ENCODE data around the gene MYO5B.

Gene MYO5B

DNA sequence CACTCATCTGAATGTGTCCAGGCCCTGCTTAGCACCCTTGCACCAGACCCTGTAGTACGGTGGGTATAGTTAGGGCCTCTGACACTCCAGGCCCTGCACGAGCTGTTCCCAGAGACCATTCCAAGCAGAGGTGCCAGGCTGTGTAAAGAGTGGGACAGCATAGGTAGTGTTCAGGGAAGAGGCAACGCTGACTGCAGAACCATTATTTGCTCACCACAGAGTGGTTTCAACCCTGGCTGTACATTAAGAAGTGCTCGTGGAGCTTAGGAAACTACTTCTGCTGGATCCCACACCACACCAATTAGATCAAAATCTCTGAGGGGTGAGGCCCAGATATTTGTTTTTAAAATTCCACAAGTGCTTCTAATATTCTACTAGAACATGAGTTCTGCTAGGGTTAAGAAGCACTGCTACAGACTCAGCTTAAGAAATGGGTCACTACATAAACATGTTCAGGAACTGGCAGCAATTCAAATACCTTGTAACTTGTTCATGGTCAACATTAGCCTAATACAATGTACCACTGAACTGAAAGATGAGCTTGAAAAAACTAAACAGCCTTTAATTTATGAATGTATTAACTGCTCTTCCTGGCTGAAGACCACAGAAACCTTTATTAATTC lies 183.0 kb downstream of the MYO5B start:
- DNase-seq (ENCODE audit: low read depth), result no peak

DNA sequence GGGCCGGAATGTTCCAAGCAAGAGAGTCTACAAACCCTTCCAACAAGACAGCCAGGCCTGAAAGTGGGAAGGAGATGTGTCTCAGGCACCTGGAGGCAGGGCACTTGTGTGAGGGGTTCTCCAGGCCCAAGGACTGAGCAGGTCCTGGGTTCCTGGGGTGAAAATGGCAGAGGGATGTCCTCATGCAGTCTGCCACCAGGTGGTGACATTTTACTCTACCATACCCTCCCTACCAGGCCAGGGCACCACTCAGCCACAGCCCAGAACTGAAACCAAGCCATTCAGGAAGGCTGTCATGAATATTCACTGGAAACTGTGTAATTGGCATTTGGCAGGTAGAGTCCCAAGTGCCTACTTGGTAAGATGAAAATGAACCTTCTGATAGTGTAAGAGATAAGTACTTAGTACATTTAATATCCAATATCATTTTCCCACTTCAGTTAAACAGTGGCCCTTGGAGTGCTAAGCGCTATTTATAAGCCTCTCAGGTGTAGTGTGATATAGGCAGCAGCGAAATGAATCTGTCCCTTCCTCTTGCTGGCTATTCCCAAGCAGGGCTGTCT lies 185.1 kb downstream of the MYO5B start:
- no peak for DNase-seq (ENCODE audit: low read depth)

DNA sequence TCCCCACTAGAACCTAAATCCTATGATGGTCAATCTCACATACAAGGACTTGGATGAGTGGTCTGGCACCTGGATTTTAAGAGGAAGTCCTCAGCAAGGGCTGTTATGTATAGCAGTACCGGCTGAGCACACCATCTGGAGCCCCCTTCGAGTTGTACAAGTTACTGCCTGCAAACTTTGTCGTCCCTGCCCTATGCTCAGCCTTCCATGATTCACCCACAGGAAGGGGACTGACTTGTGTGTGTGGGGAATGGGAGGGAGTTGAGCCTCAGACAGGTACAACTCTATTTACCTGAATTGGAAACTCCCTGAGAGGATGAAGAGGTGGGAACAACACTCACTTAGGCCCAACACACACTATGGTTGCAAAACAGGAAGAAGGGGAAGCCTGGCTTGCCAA lies 186.6 kb downstream of the MYO5B start:
- no peak for DNase-seq (ENCODE audit: low read depth)

DNA sequence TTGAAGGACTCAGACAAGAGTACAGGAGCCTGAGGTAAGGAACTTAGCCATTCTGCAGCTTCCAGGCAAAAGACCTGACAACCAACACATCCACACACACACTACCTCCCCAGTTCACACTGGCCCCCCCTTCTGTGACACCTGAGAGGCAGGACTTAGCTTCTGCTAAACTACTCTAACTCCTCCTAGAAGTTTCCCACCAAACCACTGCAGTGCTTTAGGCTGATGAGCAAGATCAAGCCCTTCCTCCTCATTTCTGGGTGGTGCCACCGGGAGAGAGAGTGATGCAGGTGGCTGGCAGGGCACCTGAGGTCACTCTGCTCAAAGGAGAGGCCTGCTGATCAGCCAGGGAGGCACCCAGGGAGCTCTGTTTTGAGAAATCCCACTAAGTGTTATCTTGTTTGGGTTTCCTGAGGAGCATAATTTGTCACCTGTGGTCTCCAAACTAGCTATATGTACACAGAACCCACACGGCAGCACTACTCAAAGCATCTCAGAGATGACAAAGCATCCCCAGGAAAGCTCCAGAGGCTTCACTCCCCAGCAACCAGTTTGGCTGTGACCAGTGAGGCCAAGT lies 188.4 kb downstream of the MYO5B start:
- DNase-seq (ENCODE audit: low read depth), result no peak

GRCh38 chr18:50004013-50004412 lies 190.9 kb downstream of the MYO5B start:
- DNase-seq (ENCODE audit: low read depth), result no peak

DNA sequence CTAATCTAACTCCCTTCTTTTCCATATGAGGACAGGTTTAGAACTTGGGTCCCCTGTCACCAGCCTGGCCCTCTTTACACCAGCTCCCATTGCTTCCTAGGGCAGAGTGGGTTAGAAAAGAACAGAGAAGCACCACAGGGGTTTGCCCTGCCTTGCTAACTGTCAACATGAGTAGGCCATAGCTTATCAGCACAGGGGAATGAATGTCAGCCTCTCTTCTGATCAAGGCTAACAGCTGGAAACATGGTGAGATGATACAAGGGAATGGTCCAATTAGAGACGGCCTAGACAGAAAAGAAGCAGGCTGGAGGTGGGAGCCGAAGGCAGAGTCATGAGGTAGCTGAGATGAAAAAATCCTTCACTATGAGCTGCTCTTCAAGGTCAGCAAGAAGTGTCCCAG lies 192.2 kb downstream of the MYO5B start:
- no peak for DNase-seq (ENCODE audit: low read depth)

- no peak for DNase-seq (ENCODE audit: low read depth)
Measured at GRCh38 chr18:50000227-50000626, 194.7 kb downstream of the MYO5B start.

DNA sequence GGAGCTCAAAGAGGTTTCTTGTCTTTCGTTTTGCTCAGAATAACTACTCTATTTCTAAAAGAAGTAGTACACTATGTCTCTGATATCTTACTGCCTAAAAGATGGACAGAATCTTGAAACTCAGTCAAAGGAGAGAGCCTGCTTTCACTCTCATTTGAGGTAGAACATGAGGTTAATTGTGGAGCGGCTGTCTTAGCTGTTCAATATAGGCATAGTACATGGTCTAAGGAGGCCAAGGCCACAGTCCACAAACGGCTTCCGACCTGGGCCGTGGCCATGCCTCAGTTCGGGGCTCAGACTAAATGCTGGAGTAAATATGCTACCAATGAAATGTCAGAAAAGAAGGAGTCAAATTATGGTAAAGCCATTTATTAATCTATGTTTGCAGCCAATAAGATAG lies 195.8 kb downstream of the MYO5B start:
- no peak for DNase-seq (ENCODE audit: low read depth)

DNA sequence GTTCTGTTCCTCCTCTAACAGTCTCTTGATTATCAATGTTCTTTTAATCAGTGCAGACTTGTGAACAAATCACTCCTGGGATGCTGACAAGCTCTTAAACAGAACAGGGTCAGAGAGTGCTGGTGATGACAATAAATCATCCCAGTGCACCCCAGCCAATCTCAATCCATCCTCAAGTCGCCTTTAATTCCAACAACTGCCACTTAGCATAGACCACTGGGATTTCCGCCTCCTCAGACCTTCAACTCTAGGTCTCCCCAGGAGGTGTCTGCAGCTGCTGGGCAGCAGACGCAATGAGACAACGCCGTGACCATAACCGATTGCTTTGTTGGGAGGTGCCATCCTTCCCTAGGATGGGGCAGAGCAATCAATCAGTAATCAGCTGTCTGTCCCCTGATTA lies 197.4 kb downstream of the MYO5B start:
- DNase-seq (ENCODE audit: low read depth), result no peak

GRCh38 chr18:49994410-49994809 lies 200.5 kb downstream of the MYO5B start:
- no peak for DNase-seq (ENCODE audit: low read depth)

DNA sequence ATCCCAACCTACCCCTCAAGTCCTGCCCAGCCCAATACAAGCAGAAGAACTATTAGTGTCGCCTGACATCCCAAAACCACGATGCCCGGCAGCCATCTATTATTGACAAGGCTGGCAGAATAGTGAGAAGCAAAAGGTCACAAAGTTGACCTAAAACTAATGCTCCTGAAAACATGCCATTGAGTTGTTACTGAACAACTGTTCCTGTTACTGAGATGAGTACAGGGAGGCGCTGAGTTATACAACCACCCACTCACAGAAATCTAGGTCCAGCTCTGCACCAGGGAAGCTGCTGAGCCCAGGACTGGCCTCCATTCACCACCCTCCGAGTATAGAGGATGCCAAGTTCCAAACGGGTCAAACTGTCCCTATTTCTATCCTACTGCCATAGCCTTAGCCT lies 201.6 kb downstream of the MYO5B start:
- no peak for DNase-seq (ENCODE audit: low read depth)

DNA sequence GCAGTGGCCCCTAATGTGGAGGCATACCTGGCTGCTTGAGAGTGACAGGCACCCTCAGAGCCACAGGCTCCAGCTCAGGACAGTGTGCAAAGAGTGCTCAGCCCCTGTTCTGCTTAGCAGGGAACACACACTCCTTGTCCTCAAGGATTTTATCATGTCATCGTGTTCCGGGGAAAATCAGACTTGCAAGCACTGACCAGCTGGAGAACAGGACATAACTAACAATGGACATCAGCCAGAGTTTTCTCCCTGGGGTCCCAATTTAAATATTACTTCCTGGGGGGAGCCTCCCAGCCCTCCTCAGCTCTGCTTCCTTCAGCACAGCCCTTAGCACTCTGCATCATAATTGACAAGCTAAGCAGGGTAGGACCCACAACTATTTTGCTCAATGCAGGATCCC lies 206.2 kb downstream of the MYO5B start:
- no peak for DNase-seq (ENCODE audit: low read depth)

- DNase-seq (ENCODE audit: low read depth), result no peak
Measured at GRCh38 chr18:49988101-49988500, 206.8 kb downstream of the MYO5B start.

- DNase-seq (ENCODE audit: low read depth), result no peak
Measured at GRCh38 chr18:49985236-49985635, 209.7 kb downstream of the MYO5B start.

GRCh38 chr18:49980896-49981295 lies 214.1 kb downstream of the MYO5B start:
- no peak for DNase-seq (ENCODE audit: low read depth)

DNA sequence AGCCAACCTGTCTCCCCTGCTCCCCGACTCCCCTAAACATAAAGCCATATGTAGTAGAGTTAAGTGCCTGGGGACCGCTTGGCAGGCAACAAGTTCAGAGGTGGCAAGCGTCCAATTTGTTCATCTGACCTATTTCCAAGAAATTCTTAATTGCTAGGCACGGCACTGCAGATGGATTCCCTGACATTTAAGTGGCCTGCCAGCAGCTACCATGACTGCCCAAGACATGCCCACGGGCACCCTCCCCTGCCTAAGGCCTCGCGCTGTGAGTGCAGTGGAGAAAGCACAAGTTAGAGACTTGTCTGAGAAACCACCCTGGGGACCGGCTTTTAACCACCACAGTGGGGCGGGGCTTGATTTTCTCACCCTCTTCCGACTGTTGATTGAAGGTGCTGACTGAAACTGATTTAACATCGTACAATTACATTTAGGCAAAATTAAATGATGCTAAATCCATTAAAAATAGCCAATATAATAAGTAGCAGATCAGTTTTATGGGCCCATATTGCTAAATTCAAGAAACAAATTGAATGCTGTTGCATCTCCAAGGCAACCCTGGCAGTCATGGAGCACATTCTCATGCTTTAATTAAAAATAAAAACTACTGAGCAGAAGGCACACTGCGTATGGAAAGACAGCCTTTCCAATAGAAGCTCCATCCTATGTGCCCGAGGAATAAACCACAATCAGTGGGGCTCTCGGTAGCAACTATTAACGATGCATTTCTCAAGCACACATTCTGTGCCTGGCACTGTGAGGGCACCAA lies 218.0 kb downstream of the MYO5B start:
- no peak for DNase-seq (ENCODE audit: low read depth)

- DNase-seq (ENCODE audit: low read depth), result no peak
Measured at GRCh38 chr18:49976001-49976400, 218.9 kb downstream of the MYO5B start.

DNA sequence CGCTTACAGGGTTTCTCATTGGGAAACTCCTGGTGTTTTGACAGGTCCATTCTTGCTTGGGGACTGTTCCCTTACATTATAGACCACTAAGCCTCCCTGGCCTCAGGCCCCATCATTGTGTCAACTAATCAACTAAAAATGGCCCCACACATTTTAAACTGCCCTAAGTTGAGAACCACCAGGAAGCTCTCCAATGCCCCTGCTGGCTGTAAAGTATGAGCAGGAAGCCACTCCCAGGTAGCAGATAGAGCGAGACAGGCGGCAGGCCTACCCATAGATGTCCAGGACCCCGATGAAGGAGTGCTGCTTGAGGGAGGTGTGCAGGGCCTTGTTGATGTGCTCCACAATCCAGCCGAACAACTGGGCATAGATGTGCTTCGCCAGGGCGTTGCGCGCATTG lies 220.9 kb downstream of the MYO5B start:
- no peak for DNase-seq (ENCODE audit: low read depth)

DNA sequence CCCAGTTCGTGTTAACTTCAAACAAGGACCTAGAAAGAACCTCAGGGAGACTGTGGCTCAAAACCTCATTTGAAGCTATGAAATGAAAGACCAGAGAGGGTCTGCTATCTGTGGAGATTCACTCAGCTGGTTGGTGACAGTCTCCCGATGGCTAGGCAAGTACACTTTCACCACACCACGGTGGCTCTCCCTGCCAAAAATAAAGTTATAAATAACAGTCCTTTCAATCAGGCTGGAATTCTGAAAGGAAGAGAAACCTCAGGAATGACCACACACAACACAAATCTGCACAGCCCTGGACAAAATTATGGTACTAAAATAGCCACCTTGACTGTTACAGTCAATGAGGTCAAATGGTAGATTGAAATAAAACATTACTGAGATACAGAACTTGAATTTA lies 221.4 kb downstream of the MYO5B start:
- no peak for DNase-seq (ENCODE audit: low read depth)

DNA sequence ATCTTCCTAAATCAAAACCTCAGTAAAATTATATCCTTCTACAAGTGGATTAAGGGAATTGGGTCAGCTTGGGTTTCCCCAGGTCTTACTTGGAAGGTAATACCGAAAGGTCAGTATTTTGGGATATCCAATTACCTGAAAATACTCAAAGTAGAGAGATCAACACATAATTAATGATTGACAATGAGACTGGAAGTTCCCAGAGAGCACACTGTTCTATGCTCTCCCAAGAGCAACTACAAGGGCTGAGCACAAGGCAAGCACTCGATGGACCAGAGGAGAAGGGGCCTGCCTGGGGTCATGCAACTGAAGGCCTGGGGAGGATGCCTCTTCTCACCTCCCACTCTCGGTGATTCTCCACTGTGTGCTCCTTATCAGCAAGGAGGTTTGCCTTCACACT lies 222.4 kb downstream of the MYO5B start:
- no peak for DNase-seq (ENCODE audit: low read depth)

GRCh38 chr18:49971462-49971861 lies 223.5 kb downstream of the MYO5B start:
- no peak for DNase-seq (ENCODE audit: low read depth)

DNA sequence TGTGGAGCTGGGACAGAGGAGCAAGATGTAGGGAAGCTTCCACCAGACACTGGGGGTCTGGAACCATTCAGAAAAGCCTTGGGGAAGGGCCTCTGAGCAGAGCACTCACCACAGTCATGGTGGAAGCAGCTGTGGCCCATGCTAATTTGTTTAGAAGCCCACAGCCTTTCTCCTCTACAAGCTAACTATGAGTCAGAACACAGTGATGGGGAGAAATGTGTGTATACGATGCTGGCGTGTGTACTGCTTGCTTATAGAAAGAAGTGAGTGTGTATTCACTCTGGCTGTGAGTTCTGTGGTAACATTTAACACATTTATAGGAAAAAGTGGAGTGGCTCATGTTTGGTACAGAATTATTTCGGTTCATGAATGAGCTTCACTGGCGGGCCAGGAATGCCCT lies 224.6 kb downstream of the MYO5B start:
- no peak for DNase-seq (ENCODE audit: low read depth)

DNA sequence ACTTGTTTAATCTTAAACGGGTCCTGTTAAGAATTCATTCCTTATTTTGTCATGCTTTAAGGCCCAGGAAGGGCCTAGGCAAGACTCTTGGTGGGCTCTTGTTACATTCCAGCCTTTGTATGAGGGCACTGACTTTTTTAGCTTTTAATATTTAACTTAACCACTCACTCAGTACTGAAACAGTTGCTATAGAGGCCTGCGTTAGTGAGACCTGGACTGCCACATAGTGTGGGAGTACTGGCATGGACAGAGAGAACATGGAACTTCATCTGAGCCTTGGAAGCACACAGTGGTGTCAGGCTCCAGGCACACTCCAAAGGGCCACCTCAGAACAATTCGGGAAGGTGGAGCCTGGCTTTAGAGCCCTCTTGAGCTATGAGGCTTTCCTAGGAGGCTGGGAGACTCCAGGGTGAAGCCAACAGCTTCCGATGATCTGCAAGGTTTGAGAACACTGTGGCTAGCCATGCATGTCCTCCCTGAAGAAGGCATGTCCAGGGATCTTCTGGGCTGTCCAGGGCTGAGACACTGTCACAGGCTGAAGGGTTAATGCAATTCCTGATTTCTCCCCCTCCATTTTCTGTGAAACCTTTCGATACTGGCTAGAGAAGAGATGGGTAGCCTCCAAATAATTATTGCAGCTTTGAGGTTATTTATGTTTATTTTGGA lies 226.2 kb downstream of the MYO5B start:
- DNase-seq (ENCODE audit: low read depth), result no peak

Measured in stimulated activated CD8-positive, alpha-beta memory T cell treated with anti-CD3 and anti-CD28 coated beads, Interleukin-15, amount 100 ng/mL, for 1 hour (primary cell).